Ramos (cell line): ENCODE results near the gene SRMS.
"Not testable (repeated sequence)": the region's sequence is repeated elsewhere in the genome, so short reads cannot be mapped to it uniquely, and the experiment has no call there.

Experiments
- in situ Hi-C: fragments of 300-500 bp; cut with MboI; formaldehyde crosslinking; loops from one replicate; pipeline ENCODE4 v1.14.3; 2022; ENCODE audit warnings: low sequenced_read_pairs; ENCODE audit not compliant: unreplicated experiment

The SRMS gene

DNA sequence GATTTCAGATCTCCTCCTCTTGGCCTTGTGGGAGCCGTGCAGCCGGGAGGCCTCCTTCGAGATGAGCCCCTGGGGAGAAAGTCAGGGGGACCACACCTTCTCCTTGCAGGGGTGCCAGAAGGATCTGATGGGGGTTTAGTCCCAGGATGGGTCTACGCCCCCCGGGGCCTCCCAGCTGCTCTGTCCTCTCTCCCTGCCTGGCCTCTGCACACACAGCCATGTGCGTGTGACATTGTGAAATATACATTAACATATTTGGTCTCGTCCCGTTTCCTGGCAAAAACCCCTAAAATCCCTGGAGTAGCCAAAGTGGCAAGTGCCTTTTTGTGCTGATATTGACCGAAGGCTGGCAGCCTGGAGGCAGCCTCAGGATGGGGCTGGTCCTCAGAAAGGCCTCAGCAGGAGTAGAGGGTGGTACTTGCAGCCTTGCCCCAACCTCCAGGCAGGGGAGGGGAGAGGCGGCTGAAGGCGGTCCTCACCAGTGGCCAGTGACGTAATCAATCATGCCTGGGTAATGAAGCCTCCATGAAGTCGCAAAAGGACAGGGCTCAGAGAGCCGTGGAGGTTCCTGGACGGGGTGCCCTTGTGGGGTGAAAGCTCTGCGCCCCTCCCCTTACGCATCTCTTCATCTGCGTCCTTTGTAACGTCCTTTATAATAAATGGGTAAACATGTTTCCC is 31.6 kb upstream of the SRMS start:
- in situ Hi-C loops = no loop called here

DNA sequence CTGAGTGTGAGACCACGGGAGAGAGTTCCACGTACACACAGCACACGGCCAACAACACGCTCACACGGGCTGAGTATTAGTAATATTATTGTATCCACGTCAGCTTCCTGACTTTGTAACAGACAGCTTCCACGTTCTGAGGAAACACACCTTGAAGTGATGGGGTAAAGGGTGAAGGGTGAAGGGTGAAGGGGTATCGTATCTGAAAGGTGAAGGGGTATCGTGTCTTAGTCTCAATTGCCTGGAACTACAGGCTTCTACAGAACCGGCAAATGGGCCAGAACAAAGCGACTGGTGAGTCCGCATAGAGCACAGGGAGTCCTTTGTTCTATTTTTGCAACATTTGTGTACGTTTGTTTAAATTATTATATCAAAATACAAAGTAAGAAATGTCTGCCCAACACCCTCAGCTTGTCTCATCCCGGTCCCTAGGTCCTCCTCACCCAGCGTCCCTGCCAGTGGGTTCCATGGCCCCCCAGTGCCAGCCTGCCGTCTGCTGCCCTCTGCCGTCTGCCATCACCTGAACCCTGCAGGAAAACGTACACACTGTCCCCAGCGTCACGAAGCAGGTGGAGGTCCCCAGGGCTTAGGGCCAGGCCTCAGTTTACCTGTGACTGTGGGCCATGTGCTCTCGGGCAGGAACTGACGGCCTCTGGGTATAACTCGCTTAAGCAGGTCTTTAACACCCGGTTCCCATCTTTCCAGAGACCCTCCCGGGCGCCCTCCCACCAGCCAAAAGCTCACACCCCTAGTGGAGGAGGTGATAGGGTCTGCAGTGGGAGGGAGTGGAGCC is 30.9 kb upstream of the SRMS start:
- in situ Hi-C loops = no loop called here

DNA sequence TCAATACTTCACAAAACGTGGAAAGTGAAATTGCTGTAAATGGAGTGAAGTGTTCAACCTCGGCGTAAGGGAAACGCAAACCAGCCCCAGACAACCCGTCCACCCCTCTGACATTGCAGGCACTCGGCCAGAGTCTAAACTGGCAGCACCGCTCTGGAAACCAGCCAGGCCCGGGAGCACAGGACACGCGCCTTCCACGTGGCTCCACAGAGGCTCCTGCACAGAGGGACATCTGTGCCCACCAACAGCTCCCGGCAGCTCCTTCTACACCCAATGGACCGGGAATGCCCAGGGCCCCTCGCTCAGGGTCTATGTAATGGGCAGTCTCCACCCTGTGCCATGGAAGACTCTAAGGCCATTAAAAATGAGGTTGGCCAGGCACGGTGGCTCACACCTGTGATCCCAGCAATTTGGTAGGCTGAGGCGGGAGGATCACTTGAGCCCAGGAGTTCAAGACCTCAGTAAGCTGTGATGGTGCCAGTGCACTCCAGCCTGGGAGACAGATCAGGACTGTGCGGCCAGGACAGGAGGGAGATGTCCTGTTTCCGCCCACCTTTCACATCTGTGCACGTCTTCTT is 29.9 kb upstream of the SRMS start:
- in situ Hi-C loops = no loop called here

DNA sequence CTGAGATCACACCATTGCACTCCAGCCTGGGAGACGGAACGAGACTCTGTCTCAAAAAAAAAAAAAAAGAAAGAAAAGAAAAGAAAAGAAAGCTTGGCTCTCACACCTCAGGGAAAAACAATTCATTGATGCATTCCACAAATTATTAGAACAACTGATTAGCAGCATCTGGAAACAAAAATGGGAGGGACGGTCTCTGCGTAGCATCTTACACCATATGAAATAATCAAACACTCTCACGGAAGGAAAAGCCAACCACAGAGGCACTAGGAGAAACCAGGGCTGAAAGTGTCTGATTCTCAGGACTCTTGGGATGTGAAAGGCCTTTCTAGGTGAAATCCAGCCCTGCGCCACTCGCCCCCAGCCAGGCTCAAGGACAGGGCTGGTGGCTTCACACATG is 28.8 kb upstream of the SRMS start:
- in situ Hi-C loops = no loop called here

GRCh38 chr20:63574829-63575743 is 27.5 kb upstream of the SRMS start:
- in situ Hi-C loops = no loop called here

GRCh38 chr20:63574156-63574828 is 26.7 kb upstream of the SRMS start, which contains the start of gene HELZ2:
Gene HELZ2, minus strand, starts transcription at chr20:63574239. Its CDS starts 1,854 bp downstream, at chr20:63572385.
- in situ Hi-C loops = no loop called here

- in situ Hi-C loops = no loop called here
These were observed 26.1 kb upstream of the SRMS start for GRCh38 chr20:63573647-63574131.

DNA sequence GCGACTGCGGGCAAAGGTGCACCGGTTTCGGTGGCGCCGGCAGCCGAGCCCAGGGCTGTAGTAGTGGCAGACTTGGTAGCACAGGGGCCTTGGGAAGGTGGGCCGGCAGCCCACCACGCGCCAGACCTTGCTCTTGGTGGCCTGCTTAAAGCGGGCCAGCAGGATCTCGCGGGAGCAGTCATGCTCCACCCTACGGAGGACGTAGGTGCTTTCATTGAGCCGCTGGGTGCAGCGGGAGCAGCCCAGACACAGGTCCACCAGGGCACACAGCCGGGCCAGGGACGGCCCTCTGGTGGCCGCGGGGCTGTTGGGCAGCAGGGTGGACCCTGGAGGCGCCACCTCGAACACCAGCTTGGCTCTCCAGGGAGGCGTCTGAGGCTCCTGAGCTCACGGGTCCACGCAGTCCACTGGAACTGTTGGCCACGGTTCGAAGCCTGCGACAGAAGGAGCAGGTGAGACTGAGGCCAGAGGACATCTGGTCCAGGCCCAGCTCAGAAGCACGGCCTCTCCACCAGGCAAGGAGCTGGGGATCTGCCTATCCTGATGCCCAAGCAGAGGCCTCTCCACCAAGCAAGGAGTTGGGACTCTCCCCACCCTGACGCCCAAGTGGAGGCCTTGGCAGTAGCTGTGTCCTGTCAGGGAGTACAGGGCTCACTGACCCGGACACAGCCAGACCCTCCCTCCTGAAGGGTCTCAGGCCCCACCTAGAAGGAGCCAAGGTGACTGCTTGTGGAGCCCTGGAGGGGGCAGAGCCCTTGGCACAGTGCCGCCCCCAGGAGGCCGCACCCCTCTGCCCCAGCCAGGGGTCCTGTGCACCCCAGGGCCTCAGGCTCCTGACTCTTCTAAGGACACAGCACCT is 25.5 kb upstream of the SRMS start:
- in situ Hi-C loops = no loop called here

- in situ Hi-C loops = no loop called here
These were observed 24.7 kb upstream of the SRMS start for GRCh38 chr20:63572071-63572787.

- in situ Hi-C loops = not testable (repeated sequence)
These were observed 23.5 kb upstream of the SRMS start for GRCh38 chr20:63571087-63571478.

DNA sequence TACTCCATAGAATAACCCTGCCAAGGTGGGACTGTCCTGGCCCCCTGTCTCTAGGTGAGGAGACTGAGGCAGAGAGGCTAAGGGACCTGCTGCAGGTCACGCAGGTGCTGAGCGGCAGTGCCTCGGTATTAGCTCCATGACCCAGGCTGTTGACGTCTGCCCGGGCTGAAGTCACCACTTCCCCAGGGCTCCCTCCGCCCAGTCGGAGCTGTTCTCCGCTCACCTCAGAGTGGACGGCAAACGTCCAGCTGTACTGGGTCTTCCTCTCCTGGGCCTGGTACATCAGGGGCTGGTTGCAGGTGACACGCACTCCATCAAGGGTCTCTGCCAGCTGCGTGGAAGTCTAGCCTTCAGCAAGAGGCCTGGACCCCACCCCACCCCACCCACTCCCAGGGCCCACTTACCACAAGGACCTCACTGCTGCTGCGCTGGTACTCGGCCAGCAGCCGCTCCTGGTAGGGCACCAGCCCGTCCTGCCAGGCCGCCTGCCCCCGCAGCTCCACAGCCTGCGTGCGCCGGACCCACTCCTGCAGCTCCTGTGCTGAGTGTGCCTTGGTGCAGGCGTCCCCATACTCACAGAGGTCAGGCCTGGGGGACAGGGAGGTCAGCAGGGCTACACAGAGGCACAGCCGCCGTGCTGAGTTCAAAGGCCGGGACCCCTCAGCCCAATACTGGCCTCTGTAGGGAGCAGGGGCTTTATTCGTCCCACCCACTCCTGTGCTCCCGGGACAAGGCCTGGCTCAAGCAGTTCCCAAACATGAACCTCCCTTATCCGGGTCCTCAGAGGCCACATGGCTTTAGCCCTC is 22.9 kb upstream of the SRMS start:
- in situ Hi-C loops = no loop called here

GRCh38 chr20:63568986-63569949 is 21.7 kb upstream of the SRMS start:
- in situ Hi-C loops = no loop called here

DNA sequence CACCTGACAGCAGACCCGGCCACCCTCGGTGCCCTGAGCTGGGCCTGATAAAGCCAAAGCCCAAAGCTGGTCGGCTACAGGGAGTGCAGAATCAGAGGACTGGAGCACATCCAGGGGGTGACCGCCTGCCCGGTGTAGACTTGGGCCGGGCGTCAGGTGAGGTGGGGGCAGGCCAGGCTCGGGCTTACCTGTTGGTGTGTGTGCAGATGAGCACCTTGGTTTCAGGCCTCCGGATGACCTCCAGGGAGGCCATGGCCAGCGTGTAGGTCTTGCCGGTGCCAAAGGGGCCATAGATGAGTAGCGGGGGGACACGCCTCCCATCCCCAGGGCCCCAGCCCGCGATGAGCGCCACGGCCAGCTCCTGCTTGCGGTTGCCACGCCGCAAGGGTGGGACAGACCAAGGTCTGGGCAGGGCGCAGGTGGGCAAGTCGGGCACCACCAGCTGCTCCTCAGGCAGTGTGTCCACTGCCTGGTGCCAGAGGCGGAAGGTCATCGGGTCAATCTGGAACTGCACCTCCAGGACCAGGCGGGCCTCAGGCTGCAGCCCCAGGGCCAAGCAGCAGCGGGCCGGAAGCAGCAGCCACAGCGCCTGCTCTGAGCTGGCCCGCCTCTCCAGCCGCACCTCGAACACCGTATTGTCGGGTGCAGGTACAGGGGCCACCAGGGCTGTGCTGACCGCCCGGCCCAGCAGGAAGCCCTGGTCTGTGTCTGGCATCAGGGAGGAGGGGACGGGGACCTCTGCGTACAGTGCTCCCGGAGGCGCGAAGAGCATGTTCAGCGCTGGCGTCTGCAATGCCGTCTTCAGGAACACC is 20.8 kb upstream of the SRMS start:
- in situ Hi-C loops = no loop called here

- in situ Hi-C loops = no loop called here
These were observed 20.0 kb upstream of the SRMS start for GRCh38 chr20:63567386-63568169.

- in situ Hi-C loops = no loop called here
These were observed 19.5 kb upstream of the SRMS start for GRCh38 chr20:63567136-63567385.
